IMR-90 (cell line): ENCODE measurements around the gene NR5A2. TPM values are rescaled to one million over a fixed set of nuclear protein-coding genes. Genes with fewer than 3 reads are reported as not detected.

Source experiments
- ATAC-seq: fragments of 200-7000 bp; cut with Tn5 transposase; 2 replicates; pipeline ENCODE4 v1.9.1; 2020; ENCODE audit warnings: low read depth, mild to moderate bottlenecking, moderate library complexity
- BruUV-seq: library from RNA; stranded (reverse); fragments of 400-500 nt; replicated peaks from 2 replicates; lab custom pipeline; 2021; lab: Mats Ljungman, UMichigan
- CTCF ChIA-PET: fragments of 300-600 bp; formaldehyde crosslinking; extraction: SDS; loops from one replicate; lab custom pipeline; 2021; ENCODE audit warnings: antibody characterized with exemption; lab: Yijun Ruan, JAX
- POLR2A ChIA-PET: fragments of 300-600 bp; sonication (Branson Sonifier 250); formaldehyde crosslinking; loops from one replicate; lab custom pipeline; 2022; ENCODE audit warnings: antibody characterized with exemption; ENCODE audit not compliant: unreplicated experiment; lab: Charles Lee
- DNase-seq: peaks from one replicate; pipeline ENCODE4 v3.0.0; 2013
- H2AFZ ChIP-seq: replicated peaks from 2 replicates; pipeline ENCODE3; 2013; ENCODE audit warnings: low read length, mild to moderate bottlenecking; ENCODE audit not compliant: poor library complexity
- H2AK5ac ChIP-seq: 2 replicates; pipeline ENCODE4 v1.6.1; 2013; ENCODE audit warnings: low read depth, low read length, inconsistent platforms
- H2AK9ac ChIP-seq: replicated peaks from 2 replicates; pipeline ENCODE3; 2013; ENCODE audit warnings: mild to moderate bottlenecking, low read depth, low read length, moderate library complexity; ENCODE audit not compliant: poor library complexity
- H2BK120ac ChIP-seq: 2 replicates; pipeline ENCODE4 v1.6.1; 2013; ENCODE audit warnings: low read depth, low read length, inconsistent platforms
- H2BK15ac ChIP-seq: 3 replicates; pipeline ENCODE4 v1.6.1; 2013; ENCODE audit warnings: low read depth, low read length, inconsistent platforms
- H2BK20ac ChIP-seq: 2 replicates; pipeline ENCODE4 v1.6.1; 2013; ENCODE audit warnings: low read depth, mild to moderate bottlenecking, inconsistent platforms, low read length, moderate library complexity
- H2BK5ac ChIP-seq: 2 replicates; pipeline ENCODE4 v1.6.1; 2013; ENCODE audit warnings: mild to moderate bottlenecking, low read depth, low read length, inconsistent platforms; ENCODE audit not compliant: poor library complexity, severe bottlenecking
- H3K14ac ChIP-seq: replicated peaks from 2 replicates; pipeline ENCODE4 v1.6.1; 2013; ENCODE audit warnings: low read depth, low read length, inconsistent platforms
- H3K18ac ChIP-seq: 2 replicates; pipeline ENCODE4 v1.6.1; 2013; ENCODE audit warnings: low read depth, low read length, control low read depth
- H3K23ac ChIP-seq: 2 replicates; pipeline ENCODE4 v1.6.1; 2013; ENCODE audit warnings: low read depth, low read length, inconsistent platforms
- H3K27ac ChIP-seq: 2 replicates; pipeline ENCODE4 v1.5.1; 2013; ENCODE audit warnings: mild to moderate bottlenecking, control low read depth, low read length; ENCODE audit not compliant: insufficient read depth
- H3K27me3 ChIP-seq: 2 replicates; pipeline ENCODE4 v1.6.1; 2013; ENCODE audit warnings: low read length; ENCODE audit not compliant: control insufficient read depth, insufficient read depth
- H3K36me3 ChIP-seq: 2 replicates; pipeline ENCODE4 v1.6.1; 2013; ENCODE audit warnings: low read length, mixed read lengths; ENCODE audit not compliant: control insufficient read depth, insufficient read depth
- H3K4ac ChIP-seq: 2 replicates; pipeline ENCODE4 v1.6.1; 2013; ENCODE audit warnings: low read depth, low read length, inconsistent platforms
- H3K4me1 ChIP-seq: 2 replicates; pipeline ENCODE4 v1.6.1; 2013; ENCODE audit warnings: low read length, mixed read lengths; ENCODE audit not compliant: control insufficient read depth, insufficient read depth
- H3K4me2 ChIP-seq: 2 replicates; pipeline ENCODE4 v1.6.1; 2013; ENCODE audit warnings: low read depth, mild to moderate bottlenecking, control low read depth, low read length, moderate library complexity
- H3K4me3 ChIP-seq: 2 replicates; pipeline ENCODE4 v1.5.1; 2013; ENCODE audit warnings: low read depth, mild to moderate bottlenecking, control low read depth, low read length, moderate library complexity; ENCODE audit not compliant: insufficient read depth
- H3K56ac ChIP-seq: 2 replicates; pipeline ENCODE4 v1.6.1; 2013; ENCODE audit warnings: low read length, inconsistent platforms; ENCODE audit not compliant: insufficient read depth; ENCODE audit errors: extremely low read depth
- H3K79me1 ChIP-seq, 2 experiments: 2 replicates each; pipeline ENCODE4 v1.6.1; 2013; ENCODE audit warnings: low read length in 2 of 2, inconsistent platforms in 1 of 2, low read depth in 1 of 2
- H3K9ac ChIP-seq: 2 replicates; pipeline ENCODE4 v1.6.1; 2013; ENCODE audit warnings: low read depth, low read length, control low read depth
- H3K9me1 ChIP-seq: 2 replicates; pipeline ENCODE4 v1.6.1; 2013; ENCODE audit warnings: low read length, inconsistent platforms; ENCODE audit not compliant: insufficient read depth
- H3K9me3 ChIP-seq: 2 replicates; pipeline ENCODE4 v1.6.1; 2013; ENCODE audit warnings: low read length; ENCODE audit not compliant: control insufficient read depth, insufficient read depth
- H4K20me1 ChIP-seq: 2 replicates; pipeline ENCODE4 v1.6.1; 2013; ENCODE audit warnings: low read length, inconsistent platforms; ENCODE audit not compliant: insufficient read depth
- H4K5ac ChIP-seq: 2 replicates; pipeline ENCODE4 v1.6.1; 2013; ENCODE audit warnings: mild to moderate bottlenecking, low read depth, low read length, control low read depth
- H4K8ac ChIP-seq, 2 experiments: 2 replicates each; pipeline ENCODE4 v1.6.1; 2013; ENCODE audit warnings: low read depth in 2 of 2, low read length in 2 of 2, control low read depth in 1 of 2, inconsistent platforms in 1 of 2
- H4K91ac ChIP-seq: 2 replicates; pipeline ENCODE4 v1.6.1; 2013; ENCODE audit warnings: low read depth, low read length, inconsistent platforms; ENCODE audit not compliant: insufficient read depth
- CEBPB ChIP-seq: IDR thresholded peaks from 2 replicates; pipeline ENCODE4 v1.6.1; 2012; ENCODE audit warnings: low read depth, low read length, improper control_type of control experiment
- CHD1 ChIP-seq: IDR thresholded peaks from 2 replicates; pipeline ENCODE4 v1.6.1; 2012; ENCODE audit warnings: low read depth, low read length, improper control_type of control experiment
- FOS ChIP-seq: fragments of 150-350 bp; IDR thresholded peaks from 2 replicates; pipeline ENCODE4 v1.6.1; 2016; ENCODE audit warnings: low read depth, low read length
- MAFK ChIP-seq: IDR thresholded peaks from 2 replicates; pipeline ENCODE4 v1.6.1; 2012; ENCODE audit warnings: low read depth, low read length, improper control_type of control experiment
- MXI1 ChIP-seq: IDR thresholded peaks from 2 replicates; pipeline ENCODE4 v1.6.1; 2012; ENCODE audit warnings: low read depth, mild to moderate bottlenecking, low read length, moderate library complexity, borderline replicate concordance
- NFE2L2 ChIP-seq: fragments of 150-350 bp; IDR thresholded peaks from 2 replicates; pipeline ENCODE4 v1.6.1; 2016; ENCODE audit warnings: low read depth, mild to moderate bottlenecking, low read length
- POLR2A ChIP-seq: IDR thresholded peaks from 2 replicates; pipeline ENCODE4 v1.6.1; 2012; ENCODE audit warnings: mild to moderate bottlenecking, low read depth, low read length
- SMC3 ChIP-seq: fragments of 150-350 bp; IDR thresholded peaks from 2 replicates; pipeline ENCODE4 v1.6.1; 2016; ENCODE audit warnings: low read depth, mild to moderate bottlenecking, antibody characterized with exemption, low read length, moderate library complexity
- WGBS, 2 experiments: methylation state at CpG; one replicate each; pipeline versions ENCODE4 v1.1.5 to v1.1.7; 2013; ENCODE audit warnings: missing lambda C conversion rate in 2 of 2; ENCODE audit not compliant: insufficient read length in 1 of 2; ENCODE audit errors: extremely low coverage in 2 of 2; 5-methylcytosine and 5-hydroxymethylcytosine counted together
- dilution Hi-C: fragments of 300-500 bp; cut with HindIII; formaldehyde crosslinking; loops from one replicate; pipeline ENCODE4 v1.14.3; 2018; ENCODE audit warnings: low sequenced_read_pairs; ENCODE audit not compliant: unreplicated experiment
- in situ Hi-C: fragments of 300-500 bp; cut with MboI; formaldehyde crosslinking; loops from 3 replicates; pipeline ENCODE4 v1.14.3; 2019; ENCODE audit warnings: low sequenced_read_pairs, inconsistent platforms, mixed read lengths
- intact Hi-C: fragments of 100-400 bp; cut with micrococcal nuclease; formaldehyde crosslinking; loops from 2 replicates; pipeline ENCODE4 v1.10.0; 2022
- polyA plus RNA-seq, 3 experiments: library from polyadenylated mRNA; depleted of rRNA; stranded (reverse); fragments of >200 nt; gene quantifications; 2 replicates each; pipeline ENCODE4 v1.2.3, GENCODE V29; 2012; ENCODE audit warnings: low replicate concordance in 1 of 3
- total RNA-seq: library from RNA; depleted of rRNA; stranded (reverse); fragments of >200 nt; gene quantifications from 2 replicates; pipeline ENCODE4 v1.2.3, GENCODE V29; 2012
- TF ChIP-seq, protein P1 (sequence below): fragments of 150-350 bp; IDR thresholded peaks from 2 replicates; pipeline ENCODE4 v1.6.1; 2016; ENCODE audit warnings: low read depth, mild to moderate bottlenecking, low read length, moderate library complexity, borderline replicate concordance
- TF ChIP-seq, protein P2 (sequence below): conservative IDR thresholded peaks from 2 replicates; pipeline ENCODE4 v1.5.1; 2012; ENCODE audit warnings: mild to moderate bottlenecking, low read depth, low read length, improper control_type of control experiment

Gene NR5A2
- total and polyA plus RNA-seq, 2 of the 4 experiments (the other 2 are of a cell fraction) = 0.03 to 0.18 TPM

DNA sequence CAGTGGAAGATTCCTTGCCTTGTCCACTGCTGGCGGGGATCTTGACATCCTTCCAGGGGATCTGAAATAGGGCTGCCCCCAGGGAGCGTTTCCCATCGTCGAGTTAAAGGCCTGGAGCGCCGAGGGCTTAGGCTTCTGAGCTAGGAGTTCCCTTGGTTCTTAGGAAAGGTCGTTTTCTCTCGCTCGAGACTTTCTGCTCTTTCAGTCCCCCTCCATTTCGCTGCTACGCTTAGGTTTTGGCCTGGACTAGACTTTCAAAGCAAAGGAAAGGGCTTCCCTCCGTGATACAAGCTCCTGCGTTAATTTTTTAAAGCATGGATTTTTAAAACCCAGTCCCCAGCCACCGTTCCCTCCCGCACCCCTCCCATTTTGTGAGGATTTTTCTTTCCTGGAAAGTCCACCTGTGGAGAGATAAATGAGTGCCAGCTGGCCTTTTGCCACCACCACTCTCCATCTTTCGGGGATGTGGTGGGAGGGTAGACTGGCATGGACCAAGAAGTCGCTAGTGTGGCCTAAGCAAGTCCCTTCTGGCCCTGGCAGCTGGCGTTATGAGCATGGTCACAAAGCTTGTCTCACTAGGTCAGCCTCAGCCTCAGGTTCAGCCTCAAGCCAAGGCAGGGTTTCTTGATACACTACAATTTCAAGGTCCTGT, 9.2 kb downstream of the NR5A2 start:
- CTCF ChIA-PET = no interaction called here
- H3K9me3 ChIP-seq = peaks cover 10% of the 10 kb centered on the region
- H3K4me2 ChIP-seq = no peak overlapping the region
- H3K4me3 ChIP-seq = no peak overlapping the region
- H3K4ac ChIP-seq = no peak overlapping the region
- no peak overlapping the region for H4K8ac ChIP-seq
- no peak for DNase-seq
- H2AK5ac ChIP-seq = no peak overlapping the region; the same call in 1 of the 2 replicates
- H3K27ac ChIP-seq = no peak overlapping the region
- dilution Hi-C loops (no loop called here), in situ Hi-C loops (no loop called here), intact Hi-C loops (loop anchor here (5.0 kb wide), 1 partner anchor 354 kb away; no protein-coding TSS in a partner anchor)
- no peak overlapping the region for H3K56ac ChIP-seq
- H3K4me1 ChIP-seq = peaks cover 4% of the 10 kb centered on the region
- peaks cover 91% of the 10 kb centered on the region for H3K27me3 ChIP-seq
- no peak overlapping the region for H2BK15ac ChIP-seq
- H2BK5ac ChIP-seq = no peak overlapping the region
- H3K9me1 ChIP-seq = no peaks in the 10 kb centered on the region
- H3K14ac ChIP-seq = no peak overlapping the region
- ATAC-seq = no peak
- no peak overlapping the region for H2AFZ ChIP-seq
- no peaks in the 10 kb centered on the region for H3K79me1 ChIP-seq
- no peak overlapping the region for H2BK120ac ChIP-seq
- no peak overlapping the region for H4K91ac ChIP-seq
- no CpG with 5 or more reads among the region's 18 CpGs for whole genome bisulfite sequencing, 2 experiments
- no peak overlapping the region for H3K18ac ChIP-seq
- no peak for TF ChIP-seq NFE2L2
- TF ChIP-seq, protein P1, sequence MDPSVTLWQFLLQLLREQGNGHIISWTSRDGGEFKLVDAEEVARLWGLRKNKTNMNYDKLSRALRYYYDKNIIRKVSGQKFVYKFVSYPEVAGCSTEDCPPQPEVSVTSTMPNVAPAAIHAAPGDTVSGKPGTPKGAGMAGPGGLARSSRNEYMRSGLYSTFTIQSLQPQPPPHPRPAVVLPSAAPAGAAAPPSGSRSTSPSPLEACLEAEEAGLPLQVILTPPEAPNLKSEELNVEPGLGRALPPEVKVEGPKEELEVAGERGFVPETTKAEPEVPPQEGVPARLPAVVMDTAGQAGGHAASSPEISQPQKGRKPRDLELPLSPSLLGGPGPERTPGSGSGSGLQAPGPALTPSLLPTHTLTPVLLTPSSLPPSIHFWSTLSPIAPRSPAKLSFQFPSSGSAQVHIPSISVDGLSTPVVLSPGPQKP = no peak
- TF ChIP-seq, protein P2, sequence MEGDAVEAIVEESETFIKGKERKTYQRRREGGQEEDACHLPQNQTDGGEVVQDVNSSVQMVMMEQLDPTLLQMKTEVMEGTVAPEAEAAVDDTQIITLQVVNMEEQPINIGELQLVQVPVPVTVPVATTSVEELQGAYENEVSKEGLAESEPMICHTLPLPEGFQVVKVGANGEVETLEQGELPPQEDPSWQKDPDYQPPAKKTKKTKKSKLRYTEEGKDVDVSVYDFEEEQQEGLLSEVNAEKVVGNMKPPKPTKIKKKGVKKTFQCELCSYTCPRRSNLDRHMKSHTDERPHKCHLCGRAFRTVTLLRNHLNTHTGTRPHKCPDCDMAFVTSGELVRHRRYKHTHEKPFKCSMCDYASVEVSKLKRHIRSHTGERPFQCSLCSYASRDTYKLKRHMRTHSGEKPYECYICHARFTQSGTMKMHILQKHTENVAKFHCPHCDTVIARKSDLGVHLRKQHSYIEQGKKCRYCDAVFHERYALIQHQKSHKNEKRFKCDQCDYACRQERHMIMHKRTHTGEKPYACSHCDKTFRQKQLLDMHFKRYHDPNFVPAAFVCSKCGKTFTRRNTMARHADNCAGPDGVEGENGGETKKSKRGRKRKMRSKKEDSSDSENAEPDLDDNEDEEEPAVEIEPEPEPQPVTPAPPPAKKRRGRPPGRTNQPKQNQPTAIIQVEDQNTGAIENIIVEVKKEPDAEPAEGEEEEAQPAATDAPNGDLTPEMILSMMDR = no peak
- no peak for TF ChIP-seq MXI1
- no peak for TF ChIP-seq MAFK
- TF ChIP-seq POLR2A = no peak
- no peak for TF ChIP-seq FOS
- no peak for TF ChIP-seq CEBPB
- TF ChIP-seq CHD1 = no peak
- TF ChIP-seq SMC3 = no peak
- no peak overlapping the region for H2AK9ac ChIP-seq
- H2BK20ac ChIP-seq = no peak overlapping the region
- peaks cover 6% of the 10 kb centered on the region; the same call in 1 of the 2 replicates for H4K20me1 ChIP-seq
- no peak overlapping the region for H3K23ac ChIP-seq
- H4K5ac ChIP-seq = no peak overlapping the region
- POLR2A ChIA-PET = no interaction called here
- no peak overlapping the region for H3K9ac ChIP-seq
- no peaks in the 10 kb centered on the region for H3K36me3 ChIP-seq
- no TSS peak for BruUV-seq
